ENCODE results near the gene DHRS7B.
"Not testable (repeated sequence)": the region's sequence is repeated elsewhere in the genome, so short reads cannot be mapped to it uniquely, and the experiment has no call there.

The DHRS7B gene

DNA sequence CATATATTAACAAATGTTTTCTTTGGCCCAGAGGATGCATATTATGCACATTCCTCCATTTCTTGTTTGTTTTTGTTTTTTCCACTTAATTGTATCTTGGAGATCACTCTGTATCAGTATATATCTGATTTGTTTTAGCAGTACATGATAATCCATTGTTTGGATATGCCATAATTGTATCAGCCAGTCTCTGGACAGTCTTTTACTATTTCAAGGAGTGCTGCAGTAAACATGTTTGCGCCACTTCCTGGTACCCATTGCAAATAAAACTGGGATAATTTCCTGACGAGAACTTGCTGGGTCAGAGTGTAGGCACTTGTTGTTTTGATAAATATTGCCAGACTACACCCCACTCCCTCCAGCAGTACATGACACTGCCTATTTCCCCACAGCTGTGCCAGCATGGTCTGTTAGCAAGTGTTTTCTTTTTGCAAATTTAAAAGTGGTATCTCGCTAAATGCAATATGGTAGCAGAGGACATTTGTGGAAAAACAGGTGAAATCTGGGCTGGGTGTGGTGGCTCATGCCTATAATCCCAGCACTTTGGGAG lies 92.1 kb downstream of the DHRS7B start:
- no peak for FAIRE-seq
- no peak for TF ChIP-seq PAX5 (IDR thresholded peaks at IDR 0.05; ENCODE audit: insufficient read depth, low read length, severe bottlenecking)
- no peak for TF ChIP-seq POLR2AphosphoS5 (IDR thresholded peaks at IDR 0.05; ENCODE audit: low read depth, low read length)
- no peak for DNase-seq (ENCODE audit: insufficient read length, low spot score)

DNA sequence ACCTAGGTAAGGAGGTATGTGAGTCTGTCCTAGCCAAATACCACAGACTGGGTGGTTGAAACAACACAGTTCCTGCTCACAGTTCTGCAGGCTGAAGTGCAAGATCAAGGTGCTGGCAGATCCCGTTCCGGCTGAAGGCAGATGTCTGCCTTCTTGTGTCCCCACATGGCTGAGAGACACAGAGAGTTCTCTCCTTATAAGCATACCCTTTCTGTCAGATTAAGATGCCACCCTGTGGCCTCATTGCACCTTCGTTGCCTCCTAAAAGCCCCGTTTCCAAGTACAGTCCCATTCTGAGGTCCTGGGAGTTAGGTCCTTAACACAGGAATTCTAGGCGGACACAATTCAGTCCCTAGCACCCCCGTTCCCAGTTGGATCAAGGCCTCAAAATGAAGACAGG lies 96.3 kb downstream of the DHRS7B start:
- no peak for FAIRE-seq
- TF ChIP-seq PAX5 (IDR thresholded peaks at IDR 0.05; ENCODE audit: insufficient read depth, low read length, severe bottlenecking), result no peak
- TF ChIP-seq POLR2AphosphoS5 (IDR thresholded peaks at IDR 0.05; ENCODE audit: low read depth, low read length), result no peak
- TF ChIP-seq POU2F2 (IDR thresholded peaks at IDR 0.05; ENCODE audit: low read depth, low read length), result no peak
- TF ChIP-seq SPI1 (IDR thresholded peaks at IDR 0.05; ENCODE audit: low read depth, low read length), result no peak
- TF ChIP-seq TAF1 (IDR thresholded peaks at IDR 0.05; ENCODE audit: low read depth, low read length), result no peak
- TF ChIP-seq POLR2A (IDR thresholded peaks at IDR 0.05; ENCODE audit: low read depth, low read length), result no peak
- no peak for DNase-seq (ENCODE audit: insufficient read length, low spot score)

DNA sequence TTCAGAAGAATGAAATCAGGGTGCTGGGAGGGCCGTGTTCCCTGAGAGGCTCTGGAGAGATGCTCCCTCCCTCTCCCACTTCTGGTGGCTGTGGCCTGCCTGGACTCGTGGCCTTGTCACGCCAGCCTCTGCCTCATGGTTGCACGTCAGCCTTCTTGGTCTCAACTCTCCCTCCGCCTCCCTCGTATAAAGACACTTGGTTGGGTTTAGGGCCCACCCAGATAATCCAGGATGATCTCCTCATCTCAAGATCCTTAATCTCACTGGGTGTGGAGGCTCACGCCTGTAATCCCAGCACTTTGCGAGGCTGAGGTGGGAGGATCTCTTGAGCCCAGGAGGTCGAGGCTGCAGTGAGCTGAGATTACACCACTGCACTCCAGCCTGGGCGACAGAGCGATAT lies 100.5 kb downstream of the DHRS7B start:
- not testable (repeated sequence) for FAIRE-seq; DNase-seq (ENCODE audit: insufficient read length, low spot score)

DNA sequence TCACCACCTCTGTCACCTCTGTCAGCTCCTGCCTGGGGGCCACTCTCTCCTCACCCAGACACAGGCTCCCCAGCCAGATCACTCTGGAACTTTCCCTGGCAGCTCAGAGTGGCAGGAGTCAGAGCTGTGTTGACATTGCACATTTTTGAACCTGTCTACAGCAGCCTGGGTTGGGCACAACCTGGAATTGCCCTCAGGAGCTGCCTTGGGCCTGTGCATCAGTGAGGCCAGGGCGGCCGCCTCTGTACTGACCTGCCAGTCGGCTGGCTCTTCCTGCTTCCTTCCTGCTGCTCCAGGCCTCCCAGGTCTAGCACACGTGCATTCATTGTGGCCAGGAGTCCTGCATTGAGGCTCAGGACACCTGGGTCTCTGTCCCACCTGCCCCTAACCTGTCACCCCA lies 101.3 kb downstream of the DHRS7B start:
- no peak for FAIRE-seq

DNA sequence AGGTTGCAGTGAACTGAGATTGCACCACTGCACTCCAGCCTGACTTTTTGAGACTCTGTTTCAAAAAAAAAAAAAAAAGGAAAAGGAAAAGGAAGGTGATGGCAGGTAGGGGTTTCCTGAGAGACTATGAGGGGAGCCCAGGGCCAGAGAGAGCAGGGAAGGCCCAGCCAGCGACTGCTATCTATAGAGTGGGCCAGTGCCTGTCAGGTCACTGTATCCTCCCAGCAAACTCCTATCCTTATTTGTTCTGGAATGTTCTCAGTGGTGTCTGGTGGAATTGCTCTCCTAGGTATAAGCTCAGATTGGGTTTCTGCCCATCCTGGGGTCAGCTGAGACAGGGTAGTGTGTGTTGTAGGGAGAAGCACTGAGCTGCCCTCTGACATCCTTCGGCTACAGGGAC lies 102.1 kb downstream of the DHRS7B start:
- DNase-seq (ENCODE audit: insufficient read length, low spot score) (no peak), FAIRE-seq (no peak)
- TF ChIP-seq TAF1 (IDR thresholded peaks at IDR 0.05; ENCODE audit: low read depth, low read length), result no peak
- no peak for TF ChIP-seq SPI1 (IDR thresholded peaks at IDR 0.05; ENCODE audit: low read depth, low read length)
- no peak for TF ChIP-seq POLR2AphosphoS5 (IDR thresholded peaks at IDR 0.05; ENCODE audit: low read depth, low read length)
- no peak for TF ChIP-seq PAX5 (IDR thresholded peaks at IDR 0.05; ENCODE audit: insufficient read depth, low read length, severe bottlenecking)
- TF ChIP-seq POU2F2 (IDR thresholded peaks at IDR 0.05; ENCODE audit: low read depth, low read length), result no peak
- TF ChIP-seq POLR2A (IDR thresholded peaks at IDR 0.05; ENCODE audit: low read depth, low read length), result no peak

More for the DNA sequence above, 101.3 kb downstream of the DHRS7B start:
- TF ChIP-seq POLR2AphosphoS5 (IDR thresholded peaks at IDR 0.05; ENCODE audit: low read depth, low read length) (no peak), POU2F2 (IDR thresholded peaks at IDR 0.05; ENCODE audit: low read depth, low read length) (no peak), POLR2A (IDR thresholded peaks at IDR 0.05; ENCODE audit: low read depth, low read length) (no peak), SPI1 (IDR thresholded peaks at IDR 0.05; ENCODE audit: low read depth, low read length) (no peak), PAX5 (IDR thresholded peaks at IDR 0.05; ENCODE audit: insufficient read depth, low read length, severe bottlenecking) (no peak), TAF1 (IDR thresholded peaks at IDR 0.05; ENCODE audit: low read depth, low read length) (no peak)
- no peak for DNase-seq (ENCODE audit: insufficient read length, low spot score)

DNA sequence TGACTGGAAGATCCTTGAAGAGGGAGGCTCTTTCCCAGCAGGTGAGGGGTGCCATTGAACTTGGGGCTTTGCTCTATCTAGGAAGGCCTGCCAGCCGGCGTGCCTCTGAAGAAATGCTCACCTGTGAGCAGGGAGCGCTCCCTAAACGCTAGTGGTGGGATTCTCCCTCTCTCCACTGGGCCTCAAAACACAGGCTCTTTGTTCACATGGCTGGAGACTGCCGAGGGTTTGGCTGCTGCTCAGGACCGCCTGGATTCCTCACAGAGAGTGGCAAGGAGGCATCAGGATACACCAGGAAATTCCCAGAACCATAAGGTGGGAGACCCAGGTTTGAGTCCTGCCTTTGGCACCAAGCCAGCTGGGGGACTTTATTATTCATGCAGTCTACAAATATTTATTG lies 104.8 kb downstream of the DHRS7B start:
- DNase-seq (ENCODE audit: insufficient read length, low spot score) (no peak), FAIRE-seq (no peak)
- TF ChIP-seq POLR2A (IDR thresholded peaks at IDR 0.05; ENCODE audit: low read depth, low read length) (no peak), POLR2AphosphoS5 (IDR thresholded peaks at IDR 0.05; ENCODE audit: low read depth, low read length) (no peak), PAX5 (IDR thresholded peaks at IDR 0.05; ENCODE audit: insufficient read depth, low read length, severe bottlenecking) (no peak)

DNA sequence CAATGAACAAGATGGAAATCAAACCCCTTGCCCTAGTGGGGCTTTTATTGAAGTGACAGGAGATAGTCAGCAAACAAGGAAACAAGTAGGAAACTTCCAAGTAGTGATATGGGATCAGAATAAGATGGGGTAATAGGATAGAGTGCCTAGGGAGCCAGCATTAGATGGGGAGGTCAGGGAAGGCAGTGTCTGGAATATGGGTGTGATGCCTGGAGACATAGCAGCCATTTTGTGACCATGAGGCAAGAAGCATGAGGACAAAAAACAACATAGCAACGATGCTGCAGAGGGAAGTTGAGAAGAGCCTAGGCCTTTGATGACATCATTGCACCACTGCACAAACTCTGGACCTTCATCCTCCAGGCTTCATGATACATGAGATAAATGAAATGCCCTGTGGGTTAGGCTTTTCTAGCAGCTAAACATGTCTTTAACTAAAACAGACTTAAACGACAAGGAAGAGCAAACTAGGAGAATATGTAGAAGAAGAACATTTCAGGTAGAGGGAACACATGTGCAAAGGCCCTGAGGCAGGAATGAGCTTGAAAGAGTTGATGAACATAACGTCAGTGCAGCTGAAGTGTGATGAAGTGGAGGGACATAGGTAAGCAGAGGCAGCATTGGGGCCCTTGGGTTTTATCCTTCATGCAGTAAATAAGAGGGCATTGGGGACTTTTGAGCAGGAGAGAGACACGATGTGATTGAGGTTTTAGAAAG lies 105.4 kb downstream of the DHRS7B start:
- no peak for FAIRE-seq

DNA sequence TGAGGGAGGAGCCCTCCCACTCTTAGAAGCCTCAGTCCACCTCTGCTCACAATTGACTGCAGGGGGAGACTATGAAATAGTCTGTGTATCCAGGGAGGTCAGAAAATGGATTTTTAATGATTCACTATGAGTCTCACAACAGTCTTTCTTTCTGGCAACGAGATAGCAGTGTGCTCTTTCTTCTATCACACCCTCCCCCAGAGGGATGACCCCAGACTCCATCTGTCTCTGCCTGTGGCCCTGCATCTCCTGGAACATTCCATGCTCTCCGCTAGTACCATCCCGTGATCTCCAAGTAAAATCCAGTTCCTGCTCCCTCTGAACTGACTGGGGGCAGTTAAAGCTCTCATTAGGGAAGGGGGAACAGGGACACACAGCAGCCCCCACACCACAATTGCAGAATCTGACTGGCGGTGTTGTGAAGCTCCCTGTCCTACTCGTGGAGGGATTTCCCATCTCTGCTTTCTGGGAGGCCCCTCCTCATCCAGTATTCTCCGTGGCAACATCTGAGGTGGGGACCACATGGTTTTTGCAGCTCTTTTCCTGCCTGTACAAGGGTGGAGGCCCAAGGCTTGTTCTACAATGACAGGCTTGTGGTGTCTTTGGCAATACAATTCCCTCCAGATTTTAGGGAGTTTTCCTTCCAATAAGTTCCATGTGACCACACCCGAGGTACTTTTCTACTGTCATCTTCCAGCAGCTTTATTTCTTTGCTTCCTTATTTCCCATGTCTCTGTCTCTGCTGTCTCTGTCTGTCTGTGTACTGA lies 107.0 kb downstream of the DHRS7B start:
- FAIRE-seq, result no peak
- no peak for TF ChIP-seq PAX5 (IDR thresholded peaks at IDR 0.05; ENCODE audit: insufficient read depth, low read length, severe bottlenecking)
- no peak for TF ChIP-seq SPI1 (IDR thresholded peaks at IDR 0.05; ENCODE audit: low read depth, low read length)
- no peak for TF ChIP-seq POLR2A (IDR thresholded peaks at IDR 0.05; ENCODE audit: low read depth, low read length)
- TF ChIP-seq POLR2AphosphoS5 (IDR thresholded peaks at IDR 0.05; ENCODE audit: low read depth, low read length), result no peak
- TF ChIP-seq POU2F2 (IDR thresholded peaks at IDR 0.05; ENCODE audit: low read depth, low read length), result no peak
- TF ChIP-seq TAF1 (IDR thresholded peaks at IDR 0.05; ENCODE audit: low read depth, low read length), result no peak
- DNase-seq (ENCODE audit: insufficient read length, low spot score), result no peak

More for the DNA sequence above, 105.4 kb downstream of the DHRS7B start:
- DNase-seq (ENCODE audit: insufficient read length, low spot score), result no peak
- TF ChIP-seq POLR2A (IDR thresholded peaks at IDR 0.05; ENCODE audit: low read depth, low read length) (no peak), POU2F2 (IDR thresholded peaks at IDR 0.05; ENCODE audit: low read depth, low read length) (no peak), PAX5 (IDR thresholded peaks at IDR 0.05; ENCODE audit: insufficient read depth, low read length, severe bottlenecking) (no peak), SPI1 (IDR thresholded peaks at IDR 0.05; ENCODE audit: low read depth, low read length) (no peak), POLR2AphosphoS5 (IDR thresholded peaks at IDR 0.05; ENCODE audit: low read depth, low read length) (no peak), TAF1 (IDR thresholded peaks at IDR 0.05; ENCODE audit: low read depth, low read length) (no peak)

DNA sequence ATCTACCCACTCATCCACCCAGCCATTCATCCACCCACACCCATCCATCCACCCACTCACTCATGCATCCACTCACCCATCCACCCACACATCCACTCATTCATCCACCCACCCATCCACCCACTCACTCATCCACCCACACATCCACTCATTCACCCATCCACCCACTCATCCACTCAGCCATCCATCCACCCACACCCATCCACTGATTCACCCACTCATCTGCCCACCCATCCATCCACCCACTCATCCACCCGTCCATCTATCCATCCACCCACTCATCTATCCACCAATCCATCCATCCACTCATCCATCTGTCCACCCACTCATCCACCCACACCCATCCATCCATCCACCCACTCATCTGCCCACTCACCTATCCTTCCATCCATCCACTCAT lies 109.2 kb downstream of the DHRS7B start:
- TF ChIP-seq POU2F2 (IDR thresholded peaks at IDR 0.05; ENCODE audit: low read depth, low read length) (no peak), TAF1 (IDR thresholded peaks at IDR 0.05; ENCODE audit: low read depth, low read length) (no peak), POLR2AphosphoS5 (IDR thresholded peaks at IDR 0.05; ENCODE audit: low read depth, low read length) (no peak), POLR2A (IDR thresholded peaks at IDR 0.05; ENCODE audit: low read depth, low read length) (no peak), SPI1 (IDR thresholded peaks at IDR 0.05; ENCODE audit: low read depth, low read length) (no peak), PAX5 (IDR thresholded peaks at IDR 0.05; ENCODE audit: insufficient read depth, low read length, severe bottlenecking) (no peak)
- FAIRE-seq (no peak), DNase-seq (ENCODE audit: insufficient read length, low spot score) (no peak)
